ENCODE results near the gene CHPF2. TPM values are rescaled to one million over a fixed set of nuclear protein-coding genes. Genes with fewer than 3 reads are reported as not detected.
A peak's percentile ranks its signal among the peaks of the same experiment; 100 is the strongest.

CHPF2 gene
- total RNA-seq, 2 donors from 2014 or later, result 31.3 to 36.3 TPM

- Mint-ChIP-seq H3K27ac (peak overlapping the region; percentile 12), H3K4me1 (no peaks in the 10 kb centered on the region), H3K27me3 (peaks cover 4% of the 10 kb centered on the region), H3K36me3 (ENCODE audit: low read depth) (no peaks in the 10 kb centered on the region), H3K9me3 (no peaks in the 10 kb centered on the region), H3K4me3 (no peak overlapping the region)
- ATAC-seq (replicated peaks), result peak; percentile 87
These were observed 53.9 kb downstream of the CHPF2 start for GRCh38 chr7:151286148-151286547.

Other genes with a start within 250 kb of the CHPF2 start
- 10 to 100 TPM in 1 of 2 donors, 1 to 10 TPM in 1; 8.0 to 12.1 TPM for gene NOS3, start 241.5 kb upstream of the CHPF2 start, total RNA-seq
- gene ATG9B, start 208.0 kb upstream of the CHPF2 start, total RNA-seq, result 10 to 100 TPM in 1 of 2 donors, 1 to 10 TPM in 1; 2.9 to 18.2 TPM
- 10 to 100 TPM; 36.4 to 52.0 TPM for gene ABCB8, start 204.0 kb upstream of the CHPF2 start, total RNA-seq
- 1 to 10 TPM; 9.0 to 9.7 TPM for gene ASIC3, start 184.0 kb upstream of the CHPF2 start, total RNA-seq
- 10 to 100 TPM in 1 of 2 donors, 1 to 10 TPM in 1; 9.0 to 23.4 TPM for gene CDK5, start 174.6 kb upstream of the CHPF2 start, total RNA-seq
- gene SLC4A2, start 172.9 kb upstream of the CHPF2 start, total RNA-seq, result 100 to 1,000 TPM; 114 to 135 TPM
- gene FASTK, start 151.7 kb upstream of the CHPF2 start, total RNA-seq, result 10 to 100 TPM; 63.3 to 71.1 TPM
- gene TMUB1, start 149.0 kb upstream of the CHPF2 start, total RNA-seq, result 10 to 100 TPM; 72.7 to 78.4 TPM
- 10 to 100 TPM; 45.0 to 58.6 TPM for gene AGAP3, start 146.0 kb upstream of the CHPF2 start, total RNA-seq
- gene GBX1, start 64.8 kb upstream of the CHPF2 start, total RNA-seq, result 1 to 10 TPM in 1 of 2 donors, not detected in 1; 1.2 TPM
- not detected for gene ASB10, start 45.2 kb upstream of the CHPF2 start, total RNA-seq
- gene H2BK1, start 22.0 kb upstream of the CHPF2 start, total RNA-seq, result 1 to 10 TPM in 1 of 2 donors, not detected in 1; 1.2 TPM
- 10 to 100 TPM; 26.9 to 55.2 TPM for gene ABCF2, start 5.3 kb upstream of the CHPF2 start, total RNA-seq
- gene SMARCD3, start 16.2 kb downstream of the CHPF2 start, total RNA-seq, result 10 to 100 TPM in 1 of 2 donors, 1 to 10 TPM in 1; 1.3 to 11.8 TPM
- 10 to 100 TPM; 36.9 to 70.3 TPM for gene NUB1, start 109.3 kb downstream of the CHPF2 start, total RNA-seq
- gene WDR86, start 177.6 kb downstream of the CHPF2 start, total RNA-seq, result under 1 TPM in 1 of 2 donors, not detected in 1; 0.45 TPM
- not detected for gene CRYGN, start 207.7 kb downstream of the CHPF2 start, total RNA-seq